ENCODE data around the gene RPL3. TPM values are rescaled to one million over a fixed set of nuclear protein-coding genes. Genes with fewer than 3 reads are reported as not detected.
"Not testable (repeated sequence)": the region's sequence is repeated elsewhere in the genome, so short reads cannot be mapped to it uniquely, and the experiment has no call there.

The RPL3 gene
- total RNA-seq, 2 donors from 2014 or later: 2,218 to 2,701 TPM

DNA sequence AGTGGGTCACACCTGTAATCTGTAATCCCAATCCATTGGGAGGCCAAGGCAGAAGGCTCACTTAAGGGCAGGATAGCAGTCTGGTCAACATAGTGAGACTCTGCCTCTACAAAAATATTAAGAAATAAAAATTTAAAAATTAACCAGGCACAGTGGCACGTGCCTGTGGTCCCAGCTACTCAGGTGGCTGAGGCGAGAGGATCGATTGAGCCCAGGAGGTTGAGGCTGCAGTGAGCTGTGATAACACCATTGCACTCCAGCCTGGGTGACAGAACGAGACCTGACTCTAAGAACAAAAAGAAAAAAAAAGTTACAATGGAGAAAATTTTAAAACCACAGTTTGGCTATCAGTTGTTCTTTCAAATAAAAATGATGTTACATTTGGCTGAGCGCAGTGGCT is 17.0 kb upstream of the RPL3 start:
- Histone ChIP-seq H3K9me3 (ENCODE audit: control insufficient read depth, low read length) (no peaks in the 10 kb centered on the region), H3K9ac (ENCODE audit: extremely low read depth, low read length, poor library complexity, severe bottlenecking) (no peak overlapping the region), H3K4me1 (ENCODE audit: control insufficient read depth, insufficient read depth, low read length) (no peaks in the 10 kb centered on the region), H3K36me3 (ENCODE audit: control insufficient read depth, insufficient read depth, low read length) (no peaks in the 10 kb centered on the region), H3K4me3 (ENCODE audit: low read length) (no peak overlapping the region), H3K27me3 (ENCODE audit: control insufficient read depth, insufficient read depth, low read length, poor library complexity, severe bottlenecking) (no peaks in the 10 kb centered on the region), H3K27ac (ENCODE audit: low read depth, low read length) (no peak overlapping the region)
- 94 to 96% methylated on average over 4 to 5 of the region's 5 CpGs for WGBS, 2 experiments (ENCODE audit: insufficient coverage in 1 of 2, insufficient read length in 1 of 2)
- Mint-ChIP-seq H3K27me3 (ENCODE audit: insufficient read depth) (no peaks in the 10 kb centered on the region), H3K36me3 (ENCODE audit: low read depth) (no peaks in the 10 kb centered on the region), H3K4me1 (peaks cover 3% of the 10 kb centered on the region), H3K9me3 (no peaks in the 10 kb centered on the region), H3K4me3 (no peak overlapping the region), H3K27ac (no peak overlapping the region)
- TF ChIP-seq, protein P1, sequence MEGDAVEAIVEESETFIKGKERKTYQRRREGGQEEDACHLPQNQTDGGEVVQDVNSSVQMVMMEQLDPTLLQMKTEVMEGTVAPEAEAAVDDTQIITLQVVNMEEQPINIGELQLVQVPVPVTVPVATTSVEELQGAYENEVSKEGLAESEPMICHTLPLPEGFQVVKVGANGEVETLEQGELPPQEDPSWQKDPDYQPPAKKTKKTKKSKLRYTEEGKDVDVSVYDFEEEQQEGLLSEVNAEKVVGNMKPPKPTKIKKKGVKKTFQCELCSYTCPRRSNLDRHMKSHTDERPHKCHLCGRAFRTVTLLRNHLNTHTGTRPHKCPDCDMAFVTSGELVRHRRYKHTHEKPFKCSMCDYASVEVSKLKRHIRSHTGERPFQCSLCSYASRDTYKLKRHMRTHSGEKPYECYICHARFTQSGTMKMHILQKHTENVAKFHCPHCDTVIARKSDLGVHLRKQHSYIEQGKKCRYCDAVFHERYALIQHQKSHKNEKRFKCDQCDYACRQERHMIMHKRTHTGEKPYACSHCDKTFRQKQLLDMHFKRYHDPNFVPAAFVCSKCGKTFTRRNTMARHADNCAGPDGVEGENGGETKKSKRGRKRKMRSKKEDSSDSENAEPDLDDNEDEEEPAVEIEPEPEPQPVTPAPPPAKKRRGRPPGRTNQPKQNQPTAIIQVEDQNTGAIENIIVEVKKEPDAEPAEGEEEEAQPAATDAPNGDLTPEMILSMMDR (conservative IDR thresholded peaks at IDR 0.05): no peak
- no peak for DNase-seq

DNA sequence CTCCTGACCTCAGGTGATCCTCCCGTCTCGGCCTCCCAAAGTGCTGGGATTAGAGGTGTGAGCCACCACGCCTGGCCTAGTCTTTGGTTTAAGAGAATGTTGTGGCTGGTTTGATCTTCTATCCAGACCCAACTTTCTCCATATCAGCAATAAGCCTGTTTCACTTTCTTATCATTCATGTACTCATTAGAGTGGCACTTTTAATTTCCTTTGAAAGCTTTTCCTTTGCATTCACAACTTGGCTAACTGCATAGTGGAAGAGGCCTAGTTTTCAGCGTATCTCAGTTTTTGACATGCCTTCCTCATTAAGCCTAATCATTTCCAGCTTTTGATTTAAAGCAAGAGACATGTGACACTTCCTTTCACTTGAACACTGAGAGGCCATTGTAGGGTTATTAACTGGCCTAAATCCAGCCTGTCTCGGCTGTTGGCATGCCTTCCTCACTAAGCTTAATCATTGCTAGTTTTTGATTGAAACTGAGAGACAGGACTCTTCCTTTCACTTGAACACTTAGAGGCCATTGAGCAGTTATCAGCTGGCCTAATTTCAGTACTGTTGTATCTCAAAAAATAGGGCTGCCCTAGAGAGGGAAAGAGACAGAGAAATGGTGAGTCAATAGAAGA is 13.1 kb upstream of the RPL3 start:
- no peak overlapping the region for H3K9ac ChIP-seq (ENCODE audit: extremely low read depth, low read length, poor library complexity, severe bottlenecking)
- WGBS, 2 experiments (ENCODE audit: insufficient coverage in 1 of 2, insufficient read length in 1 of 2): 94% methylated on average over 3 to 5 of the region's 5 CpGs
- no peak overlapping the region for H3K27ac ChIP-seq (ENCODE audit: low read depth, low read length)
- no peak overlapping the region for H3K4me3 ChIP-seq (ENCODE audit: low read length)
- H3K4me1 Mint-ChIP-seq: no peaks in the 10 kb centered on the region
- TF ChIP-seq, protein P1 (conservative IDR thresholded peaks at IDR 0.05): no peak
- no peaks in the 10 kb centered on the region for H3K36me3 Mint-ChIP-seq (ENCODE audit: low read depth)
- no peaks in the 10 kb centered on the region for H3K36me3 ChIP-seq (ENCODE audit: control insufficient read depth, insufficient read depth, low read length)
- no peak for DNase-seq
- H3K27ac Mint-ChIP-seq: no peak overlapping the region
- no peaks in the 10 kb centered on the region for H3K9me3 Mint-ChIP-seq
- H3K27me3 Mint-ChIP-seq (ENCODE audit: insufficient read depth): no peaks in the 10 kb centered on the region
- no peak overlapping the region for H3K4me3 Mint-ChIP-seq
- H3K9me3 ChIP-seq (ENCODE audit: control insufficient read depth, low read length): no peaks in the 10 kb centered on the region
- H3K4me1 ChIP-seq (ENCODE audit: control insufficient read depth, insufficient read depth, low read length): no peaks in the 10 kb centered on the region
- H3K27me3 ChIP-seq (ENCODE audit: control insufficient read depth, insufficient read depth, low read length, poor library complexity, severe bottlenecking): no peaks in the 10 kb centered on the region

GRCh38 chr22:39330553-39330952 is 11.1 kb upstream of the RPL3 start:
- H3K36me3 ChIP-seq (ENCODE audit: control insufficient read depth, insufficient read depth, low read length); H3K9me3 Mint-ChIP-seq; H3K4me1 Mint-ChIP-seq; H3K4me3 Mint-ChIP-seq; H3K27ac ChIP-seq (ENCODE audit: low read depth, low read length); H3K36me3 Mint-ChIP-seq (ENCODE audit: low read depth); H3K9me3 ChIP-seq (ENCODE audit: control insufficient read depth, low read length); DNase-seq; H3K27me3 Mint-ChIP-seq (ENCODE audit: insufficient read depth); H3K27ac Mint-ChIP-seq; H3K4me3 ChIP-seq (ENCODE audit: low read length); H3K4me1 ChIP-seq (ENCODE audit: control insufficient read depth, insufficient read depth, low read length); H3K27me3 ChIP-seq (ENCODE audit: control insufficient read depth, insufficient read depth, low read length, poor library complexity, severe bottlenecking); H3K9ac ChIP-seq (ENCODE audit: extremely low read depth, low read length, poor library complexity, severe bottlenecking): not testable (repeated sequence)
- WGBS, 2 experiments (ENCODE audit: insufficient coverage in 1 of 2, insufficient read length in 1 of 2): no CpG with 5 or more reads among the region's 1 CpG

Data from endodermal cell (in vitro differentiated cells).